ENCODE data around the gene EYS.

Gene EYS

DNA sequence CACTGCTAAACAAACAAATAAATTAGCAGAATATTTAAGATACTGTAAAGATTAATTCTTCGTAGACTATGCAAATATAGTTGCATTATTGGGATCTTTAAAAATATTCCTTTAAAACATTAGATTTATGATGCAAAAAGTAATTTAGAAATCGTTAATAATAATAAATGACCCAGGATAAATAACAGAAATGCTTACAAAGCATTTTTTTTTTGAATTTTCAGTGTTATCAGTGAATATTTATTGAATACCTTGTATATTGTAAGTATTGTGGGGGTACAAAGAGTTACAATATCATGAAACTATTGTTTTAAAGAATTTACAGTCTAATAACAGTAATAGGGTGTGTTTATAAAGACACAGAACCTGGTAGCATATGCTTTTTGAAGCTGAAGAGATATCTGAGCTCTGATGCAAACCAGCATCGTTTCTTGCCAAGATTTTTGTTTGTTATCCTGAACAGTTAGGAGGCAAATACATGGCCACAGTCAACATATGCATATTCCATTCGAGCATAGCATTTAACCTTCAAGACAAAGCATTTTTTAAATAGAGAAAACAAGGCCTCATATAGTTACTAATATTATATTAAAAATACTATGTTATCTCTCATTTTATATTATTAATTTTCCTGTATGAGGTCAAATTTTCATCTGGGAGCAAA is 1584.2 kb downstream of the EYS start:
- Histone ChIP-seq H2AFZ (ENCODE audit: low read depth, low read length) (no peak overlapping the region), H3K9me3 (ENCODE audit: low read length) (no peaks in the 10 kb centered on the region), H3K4me1 (ENCODE audit: insufficient read depth, low read length) (no peaks in the 10 kb centered on the region), H3K36me3 (ENCODE audit: insufficient read depth, low read length) (no peaks in the 10 kb centered on the region), H3K27me3 (ENCODE audit: insufficient read depth, low read length) (no peaks in the 10 kb centered on the region), H3K4me3 (ENCODE audit: low read length) (no peak overlapping the region)

DNA sequence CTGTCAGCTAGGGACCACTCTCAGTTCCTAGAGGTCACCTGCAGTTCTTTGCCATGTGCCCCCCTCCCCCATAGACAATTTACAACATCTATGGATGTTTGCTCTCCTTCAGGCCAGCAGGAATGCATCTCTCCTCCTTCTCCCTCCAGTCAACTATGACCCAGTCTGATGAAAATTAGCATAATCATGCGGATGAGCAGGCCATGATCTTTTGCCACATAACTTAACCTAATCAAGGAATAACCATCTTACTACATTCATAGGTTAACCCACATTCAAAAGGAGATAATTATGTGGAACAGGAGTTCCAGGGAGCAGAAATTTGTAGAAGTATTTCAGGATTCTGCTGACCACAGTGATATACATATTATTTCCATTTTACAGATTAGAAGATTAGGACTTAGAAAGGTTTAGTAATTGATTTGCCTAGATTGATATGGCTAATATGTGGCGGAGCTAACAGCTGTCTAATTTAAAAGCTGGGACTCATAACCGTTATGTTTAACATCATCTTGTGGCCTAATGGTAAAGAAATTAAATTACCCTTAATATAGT is 1585.9 kb downstream of the EYS start:
- Histone ChIP-seq H3K4me3 (ENCODE audit: low read length) (no peak overlapping the region), H3K9me3 (ENCODE audit: low read length) (no peaks in the 10 kb centered on the region), H2AFZ (ENCODE audit: low read depth, low read length) (no peak overlapping the region), H3K4me1 (ENCODE audit: insufficient read depth, low read length) (no peaks in the 10 kb centered on the region), H3K27me3 (ENCODE audit: insufficient read depth, low read length) (no peaks in the 10 kb centered on the region), H3K36me3 (ENCODE audit: insufficient read depth, low read length) (no peaks in the 10 kb centered on the region)

DNA sequence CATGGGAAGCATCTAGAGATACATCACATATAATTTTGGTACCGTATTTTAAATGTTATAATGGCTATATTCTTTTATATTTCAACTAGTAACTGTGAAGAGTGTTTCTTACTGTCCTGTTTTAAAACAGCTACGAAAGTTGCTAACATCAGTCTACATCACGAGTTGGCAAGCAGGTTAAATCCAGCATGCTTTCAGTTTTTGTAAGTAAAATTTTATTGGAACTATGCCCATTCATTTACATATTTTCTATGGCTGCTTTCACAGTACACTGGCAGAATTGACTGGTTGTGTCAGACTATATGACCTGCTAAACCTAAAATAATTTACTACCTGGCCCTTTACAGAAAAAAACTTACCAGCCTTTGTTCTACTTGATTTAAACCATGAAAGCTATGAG is 1593.3 kb downstream of the EYS start:
- H2AFZ ChIP-seq (ENCODE audit: low read depth, low read length), result no peak overlapping the region
- no peaks in the 10 kb centered on the region for H3K27me3 ChIP-seq (ENCODE audit: insufficient read depth, low read length)
- H3K9me3 ChIP-seq (ENCODE audit: low read length), result no peaks in the 10 kb centered on the region
- no peak overlapping the region for H3K4me3 ChIP-seq (ENCODE audit: low read length)
- peaks cover 2% of the 10 kb centered on the region for H3K4me1 ChIP-seq (ENCODE audit: insufficient read depth, low read length)
- H3K36me3 ChIP-seq (ENCODE audit: insufficient read depth, low read length), result no peaks in the 10 kb centered on the region

DNA sequence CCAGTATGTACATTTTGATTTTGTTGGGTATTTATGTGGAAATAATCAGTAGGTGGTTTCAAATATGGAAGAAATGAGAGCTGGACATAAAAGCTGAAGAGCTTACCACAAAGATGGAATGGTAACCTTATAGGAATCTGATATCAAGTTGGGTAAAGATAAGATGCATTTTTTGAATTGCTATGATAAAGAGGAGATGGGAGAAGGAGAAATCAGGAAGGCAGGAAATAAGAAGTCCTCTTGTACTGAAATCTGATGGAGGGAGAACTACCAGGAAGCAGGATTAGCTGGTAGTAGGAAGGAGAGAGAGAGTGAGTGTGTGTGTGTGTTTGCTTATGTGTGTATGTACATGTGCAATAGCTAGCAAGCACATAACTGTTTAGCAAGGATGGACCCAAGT is 1603.0 kb downstream of the EYS start:
- H3K36me3 ChIP-seq (ENCODE audit: insufficient read depth, low read length), result no peaks in the 10 kb centered on the region
- no peak overlapping the region for H2AFZ ChIP-seq (ENCODE audit: low read depth, low read length)
- H3K4me1 ChIP-seq (ENCODE audit: insufficient read depth, low read length), result no peaks in the 10 kb centered on the region
- H3K27me3 ChIP-seq (ENCODE audit: insufficient read depth, low read length), result no peaks in the 10 kb centered on the region
- no peaks in the 10 kb centered on the region for H3K9me3 ChIP-seq (ENCODE audit: low read length)
- no peak overlapping the region for H3K4me3 ChIP-seq (ENCODE audit: low read length)

DNA sequence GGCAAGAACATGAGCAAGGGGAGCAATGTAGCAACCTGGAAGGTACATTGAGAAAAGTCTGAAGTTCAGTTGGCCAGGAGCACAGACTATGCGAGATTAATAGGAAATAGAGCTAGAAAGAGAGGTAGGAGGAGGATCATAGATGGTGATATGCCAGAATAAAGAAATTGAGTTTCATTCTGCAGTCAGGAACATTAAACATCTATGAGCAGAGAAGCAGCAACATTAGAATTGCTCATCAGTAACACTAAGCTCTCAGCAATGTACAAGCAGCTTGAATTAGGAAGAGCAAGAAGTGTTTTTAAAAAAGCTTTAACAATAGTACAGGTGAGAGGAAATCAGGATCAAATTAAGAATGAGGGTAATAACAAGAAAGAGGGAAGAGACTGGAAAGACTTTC is 1603.5 kb downstream of the EYS start:
- H3K9me3 ChIP-seq (ENCODE audit: low read length), result no peaks in the 10 kb centered on the region
- H3K4me3 ChIP-seq (ENCODE audit: low read length), result no peak overlapping the region
- H3K4me1 ChIP-seq (ENCODE audit: insufficient read depth, low read length), result no peaks in the 10 kb centered on the region
- no peaks in the 10 kb centered on the region for H3K36me3 ChIP-seq (ENCODE audit: insufficient read depth, low read length)
- no peak overlapping the region for H2AFZ ChIP-seq (ENCODE audit: low read depth, low read length)
- H3K27me3 ChIP-seq (ENCODE audit: insufficient read depth, low read length), result no peaks in the 10 kb centered on the region

DNA sequence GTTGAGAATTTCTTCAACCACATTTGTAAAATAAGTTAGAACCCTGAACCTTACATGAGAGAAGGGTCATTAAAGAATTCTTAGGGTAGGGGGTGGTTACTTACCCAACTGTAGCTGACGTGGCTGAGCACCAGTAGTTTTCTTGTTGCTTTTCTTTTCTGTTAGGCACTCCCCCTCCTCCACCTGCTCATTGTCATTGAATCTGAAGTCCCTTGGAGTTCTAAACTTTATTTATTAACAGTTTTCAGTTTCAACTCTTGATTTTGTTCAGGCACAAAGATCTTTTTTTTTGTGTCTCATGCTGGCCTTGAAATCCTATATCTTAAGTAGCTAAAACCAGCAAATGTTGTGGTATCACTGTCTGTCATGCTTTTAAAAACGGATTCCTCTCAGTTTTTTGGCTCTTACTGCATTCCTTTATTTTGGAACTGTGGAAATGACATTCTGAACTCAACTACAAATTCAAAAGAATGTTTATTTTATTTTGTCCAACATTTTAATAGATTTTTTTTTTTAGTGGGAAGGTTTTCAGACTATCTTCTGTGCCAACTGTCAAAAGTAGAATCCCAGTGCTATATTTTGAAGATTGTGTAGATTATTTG is 1606.2 kb downstream of the EYS start:
- Histone ChIP-seq H2AFZ (ENCODE audit: low read depth, low read length) (no peak overlapping the region), H3K4me1 (ENCODE audit: insufficient read depth, low read length) (no peaks in the 10 kb centered on the region), H3K9me3 (ENCODE audit: low read length) (peaks cover 4% of the 10 kb centered on the region), H3K27me3 (ENCODE audit: insufficient read depth, low read length) (no peaks in the 10 kb centered on the region), H3K4me3 (ENCODE audit: low read length) (no peak overlapping the region), H3K36me3 (ENCODE audit: insufficient read depth, low read length) (no peaks in the 10 kb centered on the region)

DNA sequence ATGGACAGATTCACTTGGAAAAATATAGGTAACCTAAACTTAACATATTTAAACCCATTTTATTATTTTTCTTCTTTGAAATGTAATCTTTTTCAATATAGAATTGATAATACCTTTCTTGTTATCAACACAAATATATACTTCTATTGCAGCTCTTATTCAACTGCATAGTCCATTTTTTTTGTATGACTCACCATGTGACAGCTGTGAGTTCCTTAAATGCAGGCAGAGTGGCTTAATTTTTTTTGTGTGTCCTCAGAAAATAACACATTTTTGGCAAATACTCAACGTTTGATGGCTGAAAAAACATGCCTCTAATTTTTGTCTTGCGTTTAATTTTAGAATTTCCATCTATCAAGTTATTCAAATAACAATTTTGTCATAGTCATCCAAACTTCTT is 1616.7 kb downstream of the EYS start:
- H3K36me3 ChIP-seq (ENCODE audit: insufficient read depth, low read length), result no peaks in the 10 kb centered on the region
- H3K9me3 ChIP-seq (ENCODE audit: low read length), result peaks cover 3% of the 10 kb centered on the region
- H3K27me3 ChIP-seq (ENCODE audit: insufficient read depth, low read length), result no peaks in the 10 kb centered on the region
- no peaks in the 10 kb centered on the region for H3K4me1 ChIP-seq (ENCODE audit: insufficient read depth, low read length)
- H3K4me3 ChIP-seq (ENCODE audit: low read length), result no peak overlapping the region
- no peak overlapping the region for H2AFZ ChIP-seq (ENCODE audit: low read depth, low read length)

DNA sequence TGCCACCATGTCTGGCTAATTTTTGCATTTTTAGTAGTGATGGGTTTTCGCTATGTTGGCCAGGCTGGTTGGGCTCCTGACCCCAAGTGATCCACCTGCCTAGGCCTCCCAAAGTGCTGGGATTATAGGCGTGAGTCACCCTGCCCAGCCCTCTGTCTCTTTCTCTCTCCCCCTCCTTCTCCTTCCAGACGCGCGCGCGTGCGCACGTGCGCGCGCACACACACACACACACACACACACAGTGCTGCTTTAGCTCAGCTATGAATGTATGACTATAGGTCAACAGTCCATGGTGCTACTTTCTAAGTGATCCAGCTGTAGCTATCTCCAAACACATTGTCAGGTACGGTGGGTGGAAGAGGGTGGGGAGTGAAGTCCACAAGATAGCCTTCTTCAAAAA is 1621.9 kb downstream of the EYS start:
- no peak overlapping the region for H3K4me3 ChIP-seq (ENCODE audit: low read length)
- no peaks in the 10 kb centered on the region for H3K27me3 ChIP-seq (ENCODE audit: insufficient read depth, low read length)
- H3K4me1 ChIP-seq (ENCODE audit: insufficient read depth, low read length), result no peaks in the 10 kb centered on the region
- H3K36me3 ChIP-seq (ENCODE audit: insufficient read depth, low read length), result no peaks in the 10 kb centered on the region
- no peaks in the 10 kb centered on the region for H3K9me3 ChIP-seq (ENCODE audit: low read length)
- no peak overlapping the region for H2AFZ ChIP-seq (ENCODE audit: low read depth, low read length)

DNA sequence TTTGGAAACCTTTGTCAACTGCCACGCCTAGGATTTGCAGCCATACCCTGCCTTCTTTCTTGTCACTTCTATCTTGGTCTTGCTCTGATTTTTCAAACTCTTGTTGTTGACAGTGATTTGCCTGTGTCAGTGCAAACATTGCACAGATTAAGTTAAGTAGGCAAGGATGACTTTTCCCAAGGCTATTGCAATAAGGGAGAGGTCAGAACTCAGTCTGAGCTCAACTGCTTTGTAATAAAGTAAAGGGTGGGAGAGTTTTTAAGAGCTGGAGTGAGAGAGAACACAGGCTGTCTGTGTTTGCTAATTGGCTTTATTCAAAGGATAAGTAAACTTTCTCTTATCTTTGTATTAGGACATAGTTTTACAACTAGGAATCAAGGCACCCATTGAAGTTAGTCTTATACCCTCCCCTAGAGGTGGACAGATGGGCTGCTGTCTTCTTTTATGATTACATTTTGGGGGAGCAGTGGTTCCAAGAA is 1622.8 kb downstream of the EYS start:
- H3K36me3 ChIP-seq (ENCODE audit: insufficient read depth, low read length), result no peaks in the 10 kb centered on the region
- H3K4me3 ChIP-seq (ENCODE audit: low read length), result no peak overlapping the region
- H2AFZ ChIP-seq (ENCODE audit: low read depth, low read length), result no peak overlapping the region
- H3K27me3 ChIP-seq (ENCODE audit: insufficient read depth, low read length), result no peaks in the 10 kb centered on the region
- H3K9me3 ChIP-seq (ENCODE audit: low read length), result no peaks in the 10 kb centered on the region
- no peaks in the 10 kb centered on the region for H3K4me1 ChIP-seq (ENCODE audit: insufficient read depth, low read length)

DNA sequence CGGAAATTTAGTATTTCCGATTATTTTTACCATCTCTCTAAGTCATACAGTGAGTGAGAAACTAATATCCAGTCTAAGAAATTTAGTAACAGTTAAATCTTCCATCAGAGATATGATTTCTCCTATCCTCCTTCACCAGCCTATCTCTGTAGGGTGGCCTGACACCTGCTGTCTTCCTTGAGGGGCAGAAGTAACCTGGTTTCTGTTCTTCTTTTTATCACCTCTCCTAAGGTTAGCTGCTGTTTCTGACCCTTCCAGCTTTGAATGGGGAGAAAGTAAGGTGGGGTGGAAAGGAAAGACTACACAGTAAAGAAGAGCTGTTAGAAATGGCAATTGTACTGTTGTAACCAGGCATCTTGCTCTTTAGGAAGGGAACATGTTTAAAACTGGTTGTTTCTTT is 1623.8 kb downstream of the EYS start:
- peaks cover 5% of the 10 kb centered on the region for H3K4me1 ChIP-seq (ENCODE audit: insufficient read depth, low read length)

DNA sequence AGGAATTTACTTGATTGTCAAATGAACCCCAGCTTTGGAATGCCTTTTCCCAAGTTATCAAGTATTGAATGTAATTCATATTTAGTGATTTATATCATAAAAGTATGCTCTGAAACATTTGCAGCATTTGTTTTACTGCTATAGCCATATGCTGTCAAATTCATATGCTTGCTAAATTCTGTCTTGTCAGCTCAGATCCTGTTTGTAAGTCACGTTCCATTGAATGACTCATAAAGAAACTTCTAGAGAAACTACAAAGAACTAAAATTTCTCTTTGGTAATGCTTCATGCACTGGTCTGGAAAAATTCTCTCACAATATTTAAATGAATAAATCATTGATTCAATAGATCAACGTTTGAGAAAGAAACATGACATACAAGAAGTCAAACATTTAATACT is 1625.6 kb downstream of the EYS start:
- Histone ChIP-seq H3K36me3 (ENCODE audit: insufficient read depth, low read length) (no peaks in the 10 kb centered on the region), H3K27me3 (ENCODE audit: insufficient read depth, low read length) (no peaks in the 10 kb centered on the region), H3K4me3 (ENCODE audit: low read length) (no peak overlapping the region), H3K9me3 (ENCODE audit: low read length) (no peaks in the 10 kb centered on the region), H3K4me1 (ENCODE audit: insufficient read depth, low read length) (peaks cover 23% of the 10 kb centered on the region), H2AFZ (ENCODE audit: low read depth, low read length) (no peak overlapping the region)

More for the DNA sequence above, 1623.8 kb downstream of the EYS start:
- Histone ChIP-seq H3K27me3 (ENCODE audit: insufficient read depth, low read length) (no peaks in the 10 kb centered on the region), H3K9me3 (ENCODE audit: low read length) (no peaks in the 10 kb centered on the region), H3K36me3 (ENCODE audit: insufficient read depth, low read length) (no peaks in the 10 kb centered on the region), H3K4me3 (ENCODE audit: low read length) (no peak overlapping the region), H2AFZ (ENCODE audit: low read depth, low read length) (no peak overlapping the region)

DNA sequence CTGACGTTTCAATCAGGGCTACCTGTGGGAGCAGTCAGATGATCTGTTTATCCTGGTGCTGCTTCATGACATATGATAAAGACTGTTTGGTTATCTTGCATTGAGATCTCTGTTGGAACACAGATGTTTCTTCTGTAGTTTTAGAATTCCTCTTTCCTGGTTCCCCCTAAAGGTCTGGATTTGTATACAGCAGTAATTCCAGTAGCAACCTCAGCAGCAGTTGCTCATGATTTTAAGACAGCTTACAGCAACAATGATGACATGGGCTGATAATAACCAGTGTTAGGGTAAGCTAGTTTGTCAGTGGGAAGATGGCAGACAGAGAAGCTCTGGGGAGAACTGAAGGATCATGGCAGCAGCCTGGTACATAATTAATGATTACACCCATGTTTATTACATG is 1632.0 kb downstream of the EYS start:
- H3K27me3 ChIP-seq (ENCODE audit: insufficient read depth, low read length), result no peaks in the 10 kb centered on the region
- no peak overlapping the region for H3K4me3 ChIP-seq (ENCODE audit: low read length)
- no peak overlapping the region for H2AFZ ChIP-seq (ENCODE audit: low read depth, low read length)
- no peaks in the 10 kb centered on the region for H3K36me3 ChIP-seq (ENCODE audit: insufficient read depth, low read length)
- H3K9me3 ChIP-seq (ENCODE audit: low read length), result no peaks in the 10 kb centered on the region
- peaks cover 24% of the 10 kb centered on the region for H3K4me1 ChIP-seq (ENCODE audit: insufficient read depth, low read length)

DNA sequence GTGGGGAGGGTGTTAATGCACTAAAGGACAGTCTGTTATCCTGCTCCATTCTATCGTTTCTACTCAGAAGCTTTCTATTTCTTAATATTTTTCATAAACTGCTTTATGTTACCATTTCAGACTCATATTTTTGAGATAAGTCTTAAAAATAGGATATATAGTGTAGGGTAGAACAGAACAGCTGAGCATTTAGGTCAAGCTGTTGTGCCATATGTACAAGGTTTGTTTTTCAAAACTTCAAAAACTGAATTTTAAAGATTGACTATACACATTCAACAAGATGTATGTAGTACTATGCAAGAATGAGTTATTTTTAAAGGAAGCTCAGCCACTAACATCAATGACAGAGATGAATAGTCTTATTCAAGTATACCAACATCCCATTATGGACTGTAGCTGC is 1634.3 kb downstream of the EYS start:
- Histone ChIP-seq H3K27me3 (ENCODE audit: insufficient read depth, low read length) (no peaks in the 10 kb centered on the region), H3K9me3 (ENCODE audit: low read length) (no peaks in the 10 kb centered on the region), H3K4me3 (ENCODE audit: low read length) (no peak overlapping the region), H2AFZ (ENCODE audit: low read depth, low read length) (no peak overlapping the region), H3K36me3 (ENCODE audit: insufficient read depth, low read length) (no peaks in the 10 kb centered on the region), H3K4me1 (ENCODE audit: insufficient read depth, low read length) (peaks cover 14% of the 10 kb centered on the region)
